HCT116 (cell line): ENCODE measurements around the gene CDK5RAP2. TPM values are rescaled to one million over a fixed set of nuclear protein-coding genes. Genes with fewer than 3 reads are reported as not detected.

Experiments used
- ATAC-seq: fragments of 200-7000 bp; cut with Tn5 transposase; 2 replicates; pipeline ENCODE4 v1.9.1; 2020; ENCODE audit warnings: mild to moderate bottlenecking, moderate library complexity
- BruUV-seq: library from RNA; stranded (reverse); fragments of 400-500 nt; replicated peaks from 2 replicates; lab custom pipeline; 2021; lab: Mats Ljungman, UMichigan
- CTCF ChIA-PET: fragments of 300-600 bp; sonication (Branson Sonifier 250); formaldehyde crosslinking; loops from one replicate; lab custom pipeline; 2021; ENCODE audit warnings: antibody characterized with exemption; lab: Charles Lee
- POLR2A ChIA-PET: fragments of 300-600, 350-600 bp; sonication (Branson Sonifier 250); formaldehyde crosslinking; loops from one replicate; lab custom pipeline; 2021; ENCODE audit warnings: antibody characterized with exemption; lab: Charles Lee
- RAD21 ChIA-PET, 2 experiments: fragments of 300-600 bp; sonication (Branson Sonifier 250); formaldehyde crosslinking; loops; one replicate each; lab custom pipeline; 2023; ENCODE audit warnings: low total read pairs in 2 of 2; ENCODE audit not compliant: uncharacterized antibody in 2 of 2, unreplicated experiment in 2 of 2, low non-redundant PET in 1 of 2; lab: Charles Lee
- DNase-seq: peaks from one replicate; pipeline ENCODE4 v3.0.0-alpha.2; 2010; ENCODE audit warnings: low read depth, low spot score
- H2AFZ ChIP-seq: fragments of 200-600 bp; shearing (Covaris generic), sonication (generic); 2 replicates; pipeline ENCODE4 v1.6.1; 2017; ENCODE audit warnings: low read depth, mixed run types, mixed read lengths, antibody characterized with exemption, low read length; ENCODE audit not compliant: poor library complexity, severe bottlenecking
- H3K27ac ChIP-seq: 2 replicates; pipeline ENCODE4 v1.5.1; 2012; ENCODE audit warnings: low read depth, low read length
- H3K27me3 ChIP-seq: fragments of 200-600 bp; sonication (generic); 2 replicates; pipeline ENCODE4 v1.6.1; 2016; ENCODE audit warnings: mixed run types, low read length, mixed read lengths; ENCODE audit not compliant: insufficient read depth
- H3K36me3 ChIP-seq, 2 experiments: fragments of 200-500 bp in 1 of 2; fragments of 200-600 bp in 1 of 2; sonication (Bioruptor generic) in 1 of 2; sonication (generic) in 1 of 2; 2 replicates each; pipeline versions ENCODE4 v1.5.1 to v1.6.1; 2014 to 2016; ENCODE audit warnings: low read length in 2 of 2, inconsistent platforms in 1 of 2, mixed read lengths in 1 of 2, mixed run types in 1 of 2; ENCODE audit not compliant: insufficient read depth in 2 of 2, control insufficient read depth in 1 of 2
- H3K4me1 ChIP-seq, 2 experiments: fragments of 200-600 bp in 1 of 2; sonication (generic) in 1 of 2; 2 replicates each; pipeline versions ENCODE4 v1.5.1 to v1.6.1; 2012 to 2017; ENCODE audit warnings: low read length in 2 of 2, inconsistent platforms in 1 of 2, mild to moderate bottlenecking in 1 of 2, mixed read lengths in 1 of 2, mixed run types in 1 of 2, moderate library complexity in 1 of 2; ENCODE audit not compliant: insufficient read depth in 2 of 2, control insufficient read depth in 1 of 2
- H3K4me2 ChIP-seq: fragments of 200-600 bp; sonication (generic); 2 replicates; pipeline ENCODE4 v1.6.1; 2017; ENCODE audit warnings: mixed run types, low read length, mixed read lengths
- H3K4me3 ChIP-seq, 2 experiments: fragments of 200-600 bp in 1 of 2; sonication (generic) in 1 of 2; replicated peaks in 1 of 2; 2 replicates each; pipeline ENCODE4 v1.5.1; 2011 to 2016; ENCODE audit warnings: low read length in 2 of 2, control low read depth in 1 of 2, low read depth in 1 of 2, mild to moderate bottlenecking in 1 of 2, mixed read lengths in 1 of 2, mixed run types in 1 of 2
- H3K79me2 ChIP-seq: fragments of 200-600 bp; sonication (generic); 2 replicates; pipeline ENCODE4 v1.6.1; 2017; ENCODE audit warnings: mild to moderate bottlenecking, mixed run types, low read length, moderate library complexity, mixed read lengths; ENCODE audit not compliant: insufficient read depth
- H3K9ac ChIP-seq: fragments of 200-600 bp; sonication (generic); 2 replicates; pipeline ENCODE4 v1.6.1; 2016; ENCODE audit warnings: low read length, mixed read lengths
- H3K9me2 ChIP-seq: fragments of 200-600 bp; sonication (generic), shearing (Covaris generic); 2 replicates; pipeline ENCODE4 v1.6.1; 2017; ENCODE audit warnings: mixed run types, mild to moderate bottlenecking, moderate library complexity; ENCODE audit not compliant: insufficient read depth
- H3K9me3 ChIP-seq, 2 experiments: fragments of 200-500 bp in 1 of 2; fragments of 200-600 bp in 1 of 2; sonication (Bioruptor generic) in 1 of 2; sonication (generic) in 1 of 2; 2 replicates each; pipeline ENCODE4 v1.6.1; 2014 to 2017; ENCODE audit warnings: low read length in 2 of 2, mixed read lengths in 2 of 2, inconsistent platforms in 1 of 2, low read depth in 1 of 2, mild to moderate bottlenecking in 1 of 2, mixed run types in 1 of 2, moderate library complexity in 1 of 2; ENCODE audit not compliant: control insufficient read depth in 1 of 2, insufficient read depth in 1 of 2
- H4K20me1 ChIP-seq: fragments of 200-600 bp; sonication (generic), shearing (Covaris generic); 2 replicates; pipeline ENCODE4 v1.6.1; 2017; ENCODE audit warnings: mixed run types, mild to moderate bottlenecking, moderate library complexity; ENCODE audit not compliant: insufficient read depth
- EZH2phosphoT487 ChIP-seq: fragments of 200-600 bp; IDR thresholded peaks from 2 replicates; pipeline ENCODE4 v1.6.1; 2018; ENCODE audit warnings: antibody characterized with exemption, borderline replicate concordance
- JUND ChIP-seq: IDR thresholded peaks from 2 replicates; pipeline ENCODE4 v1.6.1; 2012
- RAD21 ChIP-seq: IDR thresholded peaks from 2 replicates; pipeline ENCODE4 v1.6.1; 2012; ENCODE audit warnings: low read depth, mild to moderate bottlenecking
- SP1 ChIP-seq: IDR thresholded peaks from 2 replicates; pipeline ENCODE4 v1.6.1; 2012; ENCODE audit warnings: low read depth
- ZNF274 ChIP-seq: fragments of 200-500 bp; sonication (Bioruptor generic); IDR thresholded peaks from 2 replicates; pipeline ENCODE4 v1.6.1; 2014; ENCODE audit warnings: mild to moderate bottlenecking, low read depth, low read length, inconsistent platforms
- intact Hi-C: fragments of 100-400 bp; cut with micrococcal nuclease; formaldehyde crosslinking; loops from 2 replicates; pipeline ENCODE4 v1.10.0; 2022
- total RNA-seq: library from RNA; stranded (reverse); gene quantifications from one replicate; pipeline ENCODE4 v1.2.1, GENCODE V29; 2021; ENCODE audit not compliant: unreplicated experiment
- TF ChIP-seq, protein P1 (sequence below): IDR thresholded peaks from 2 replicates; pipeline ENCODE4 v1.6.1; 2011; ENCODE audit warnings: mild to moderate bottlenecking, low read length, moderate library complexity; ENCODE audit not compliant: insufficient replicate concordance; ENCODE audit errors: extremely low read depth
- TF ChIP-seq, protein P2 (sequence below), 3 experiments: fragments of 200-600 bp in 1 of 3; sonication (generic) in 1 of 3; IDR thresholded peaks in 2 of 3; conservative IDR thresholded peaks in 1 of 3; 2 replicates each; pipeline ENCODE4 v1.5.1; 2012 to 2017; ENCODE audit warnings: low read depth in 2 of 3, low read length in 2 of 3, antibody characterized with exemption in 1 of 3, borderline replicate concordance in 1 of 3, control low read depth in 1 of 3, mild to moderate bottlenecking in 1 of 3, mixed read lengths in 1 of 3, mixed run types in 1 of 3, moderate library complexity in 1 of 3; ENCODE audit not compliant: insufficient read depth in 1 of 3

The CDK5RAP2 gene
- total RNA-seq, 1 experiment from 2014 or later, result 56.2 TPM

DNA sequence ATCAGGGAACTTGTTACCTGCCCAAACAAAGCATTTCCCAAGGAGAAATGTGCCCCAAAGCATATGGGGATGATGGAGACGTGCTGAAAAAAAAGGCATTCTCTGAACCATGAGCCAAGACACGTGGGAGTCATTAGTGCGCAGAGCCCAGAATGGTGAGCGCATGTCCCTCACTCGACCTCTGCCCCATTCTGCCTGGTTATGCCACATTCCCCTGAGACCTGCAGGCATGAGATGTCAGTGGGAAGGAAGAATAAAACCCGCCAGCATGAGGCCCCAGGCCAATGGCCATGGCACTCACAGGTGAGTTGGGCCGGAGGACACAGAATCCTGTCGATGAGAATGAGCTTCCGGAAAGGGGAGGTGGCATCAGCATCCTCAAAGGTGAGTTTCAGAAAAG lies 228.9 kb downstream of the CDK5RAP2 start:
- Histone ChIP-seq H3K4me1 (no peaks in the 10 kb centered on the region), H2AFZ (no peak overlapping the region), H3K9me3 (no peaks in the 10 kb centered on the region; a peak in 1 of 4 replicates), H3K9ac (no peak overlapping the region), H3K4me2 (no peak overlapping the region), H3K27ac (no peak overlapping the region), H3K9me2 (no peaks in the 10 kb centered on the region), H3K79me2 (no peaks in the 10 kb centered on the region), H3K36me3 (no peaks in the 10 kb centered on the region), H3K27me3 (no peaks in the 10 kb centered on the region), H3K4me3 (no peak overlapping the region), H4K20me1 (no peaks in the 10 kb centered on the region)
- no peak for TF ChIP-seq SP1
- no peak for TF ChIP-seq EZH2phosphoT487
- TF ChIP-seq, protein P1, sequence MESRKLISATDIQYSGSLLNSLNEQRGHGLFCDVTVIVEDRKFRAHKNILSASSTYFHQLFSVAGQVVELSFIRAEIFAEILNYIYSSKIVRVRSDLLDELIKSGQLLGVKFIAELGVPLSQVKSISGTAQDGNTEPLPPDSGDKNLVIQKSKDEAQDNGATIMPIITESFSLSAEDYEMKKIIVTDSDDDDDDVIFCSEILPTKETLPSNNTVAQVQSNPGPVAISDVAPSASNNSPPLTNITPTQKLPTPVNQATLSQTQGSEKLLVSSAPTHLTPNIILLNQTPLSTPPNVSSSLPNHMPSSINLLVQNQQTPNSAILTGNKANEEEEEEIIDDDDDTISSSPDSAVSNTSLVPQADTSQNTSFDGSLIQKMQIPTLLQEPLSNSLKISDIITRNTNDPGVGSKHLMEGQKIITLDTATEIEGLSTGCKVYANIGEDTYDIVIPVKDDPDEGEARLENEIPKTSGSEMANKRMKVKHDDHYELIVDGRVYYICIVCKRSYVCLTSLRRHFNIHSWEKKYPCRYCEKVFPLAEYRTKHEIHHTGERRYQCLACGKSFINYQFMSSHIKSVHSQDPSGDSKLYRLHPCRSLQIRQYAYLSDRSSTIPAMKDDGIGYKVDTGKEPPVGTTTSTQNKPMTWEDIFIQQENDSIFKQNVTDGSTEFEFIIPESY, result no peak
- no peak for TF ChIP-seq JUND
- DNase-seq (no peak), ATAC-seq (no peak)
- RAD21 ChIA-PET, result no interaction called here
- intact Hi-C loops, result no loop called here
- no TSS peak for BruUV-seq
- CTCF ChIA-PET, result interaction anchor here (0.7 kb wide), 1 partner anchor 171 kb away, joined by 3 read pairs; no protein-coding TSS in a partner anchor
- POLR2A ChIA-PET, result no interaction called here

DNA sequence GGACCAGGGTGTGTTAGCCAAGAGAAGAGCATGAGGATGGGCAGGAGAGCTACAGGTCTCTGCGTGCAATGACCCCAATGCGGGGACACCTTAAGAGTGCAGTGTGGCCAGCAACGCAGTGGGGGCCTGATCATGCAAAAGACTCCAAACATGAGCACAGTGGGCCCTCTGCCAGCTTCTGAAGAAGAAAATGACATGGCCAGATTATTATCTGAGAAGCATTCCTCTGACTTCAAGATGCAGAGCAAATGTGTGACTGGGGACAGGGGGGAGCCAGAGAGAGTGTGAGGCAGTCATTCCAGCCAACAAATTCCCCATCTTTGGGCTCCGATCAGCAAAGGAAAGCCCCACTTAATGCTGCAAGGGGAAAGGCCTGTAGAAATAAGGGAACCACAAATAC lies 229.4 kb downstream of the CDK5RAP2 start:
- BruUV-seq, result no TSS peak
- H4K20me1 ChIP-seq, result no peaks in the 10 kb centered on the region
- POLR2A ChIA-PET, result no interaction called here

More for the DNA sequence above, 229.4 kb downstream of the CDK5RAP2 start:
- ChIA-PET CTCF (no interaction called here), RAD21 (no interaction called here)
- no peaks in the 10 kb centered on the region for H3K36me3 ChIP-seq
- H3K27ac ChIP-seq, result no peak overlapping the region
- no peaks in the 10 kb centered on the region for H3K9me3 ChIP-seq
- H3K4me2 ChIP-seq, result no peak overlapping the region
- TF ChIP-seq RAD21, result no peak
- TF ChIP-seq, protein P2, sequence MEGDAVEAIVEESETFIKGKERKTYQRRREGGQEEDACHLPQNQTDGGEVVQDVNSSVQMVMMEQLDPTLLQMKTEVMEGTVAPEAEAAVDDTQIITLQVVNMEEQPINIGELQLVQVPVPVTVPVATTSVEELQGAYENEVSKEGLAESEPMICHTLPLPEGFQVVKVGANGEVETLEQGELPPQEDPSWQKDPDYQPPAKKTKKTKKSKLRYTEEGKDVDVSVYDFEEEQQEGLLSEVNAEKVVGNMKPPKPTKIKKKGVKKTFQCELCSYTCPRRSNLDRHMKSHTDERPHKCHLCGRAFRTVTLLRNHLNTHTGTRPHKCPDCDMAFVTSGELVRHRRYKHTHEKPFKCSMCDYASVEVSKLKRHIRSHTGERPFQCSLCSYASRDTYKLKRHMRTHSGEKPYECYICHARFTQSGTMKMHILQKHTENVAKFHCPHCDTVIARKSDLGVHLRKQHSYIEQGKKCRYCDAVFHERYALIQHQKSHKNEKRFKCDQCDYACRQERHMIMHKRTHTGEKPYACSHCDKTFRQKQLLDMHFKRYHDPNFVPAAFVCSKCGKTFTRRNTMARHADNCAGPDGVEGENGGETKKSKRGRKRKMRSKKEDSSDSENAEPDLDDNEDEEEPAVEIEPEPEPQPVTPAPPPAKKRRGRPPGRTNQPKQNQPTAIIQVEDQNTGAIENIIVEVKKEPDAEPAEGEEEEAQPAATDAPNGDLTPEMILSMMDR (IDR thresholded peaks at IDR 0.05 in 2 of 3, conservative IDR thresholded peaks at IDR 0.05 in 1 of 3; ENCODE audit: borderline replicate concordance in 1 of 3, insufficient read depth in 1 of 3, low read depth in 2 of 3, low read length in 2 of 3), result no peak
- TF ChIP-seq EZH2phosphoT487, result no peak
- TF ChIP-seq ZNF274, result no peak
- ATAC-seq, result no peak
- no peaks in the 10 kb centered on the region for H3K27me3 ChIP-seq
- intact Hi-C loops, result no loop called here
- no peaks in the 10 kb centered on the region for H3K9me2 ChIP-seq
- H3K79me2 ChIP-seq, result no peaks in the 10 kb centered on the region
- no peaks in the 10 kb centered on the region for H3K4me1 ChIP-seq
- no peak overlapping the region for H2AFZ ChIP-seq
- no peak for DNase-seq
- H3K9ac ChIP-seq, result no peak overlapping the region
- no peak overlapping the region for H3K4me3 ChIP-seq
